DMS53 (cell line): ENCODE measurements around the gene CCDC141.
A peak's percentile ranks its signal among the peaks of the same experiment; 100 is the strongest.

Experiments used
- DNase-seq: peaks from one replicate; lab custom pipeline; 2025; lab: John Stamatoyannopoulos, UW

The CCDC141 gene

GRCh38 chr2:178865146-178865936 lies 184.6 kb downstream of the CCDC141 start:
- peak; percentile 85 for DNase-seq

- peak; percentile 17 for DNase-seq
Measured at GRCh38 chr2:178863856-178864620, 185.9 kb downstream of the CCDC141 start.

GRCh38 chr2:178863130-178863855 lies 186.6 kb downstream of the CCDC141 start:
- DNase-seq = no peak

GRCh38 chr2:178860551-178860950 lies 189.4 kb downstream of the CCDC141 start:
- DNase-seq = no peak

GRCh38 chr2:178859730-178860129 lies 190.2 kb downstream of the CCDC141 start:
- no peak for DNase-seq

GRCh38 chr2:178858896-178859625 lies 190.9 kb downstream of the CCDC141 start:
- DNase-seq = no peak

GRCh38 chr2:178855151-178855550 lies 194.8 kb downstream of the CCDC141 start:
- no peak for DNase-seq

GRCh38 chr2:178848335-178848734 lies 201.6 kb downstream of the CCDC141 start:
- DNase-seq = no peak

GRCh38 chr2:178846458-178846802 lies 203.5 kb downstream of the CCDC141 start:
- DNase-seq = no peak

GRCh38 chr2:178845566-178846457 lies 204.1 kb downstream of the CCDC141 start:
- no peak for DNase-seq

GRCh38 chr2:178844701-178845100 lies 205.2 kb downstream of the CCDC141 start:
- no peak for DNase-seq

GRCh38 chr2:178844269-178844668 lies 205.7 kb downstream of the CCDC141 start:
- DNase-seq = no peak

GRCh38 chr2:178843697-178844096 lies 206.2 kb downstream of the CCDC141 start:
- DNase-seq = no peak

GRCh38 chr2:178836807-178837206 lies 213.1 kb downstream of the CCDC141 start:
- no peak for DNase-seq

GRCh38 chr2:178834086-178834485 lies 215.9 kb downstream of the CCDC141 start:
- no peak for DNase-seq

- DNase-seq = no peak
Measured at GRCh38 chr2:178833382-178833781, 216.6 kb downstream of the CCDC141 start.

GRCh38 chr2:178830451-178830850 lies 219.5 kb downstream of the CCDC141 start:
- DNase-seq = no peak

- DNase-seq = no peak
Measured at GRCh38 chr2:178829981-178830380, 220.0 kb downstream of the CCDC141 start.

- DNase-seq = no peak
Measured at GRCh38 chr2:178829299-178829960, 220.5 kb downstream of the CCDC141 start.

GRCh38 chr2:178828486-178828881 lies 221.5 kb downstream of the CCDC141 start:
- DNase-seq = no peak
